Measurements from ENCODE around the gene COQ8A.

The COQ8A gene

GRCh38 chr1:226940029-226940805, at the start of gene COQ8A:
Gene COQ8A (plus strand): TSS chr1:226940294. CDS start chr1:226961386, 21,092 bp downstream.
- DNase-seq = peak; percentile 99

DNA sequence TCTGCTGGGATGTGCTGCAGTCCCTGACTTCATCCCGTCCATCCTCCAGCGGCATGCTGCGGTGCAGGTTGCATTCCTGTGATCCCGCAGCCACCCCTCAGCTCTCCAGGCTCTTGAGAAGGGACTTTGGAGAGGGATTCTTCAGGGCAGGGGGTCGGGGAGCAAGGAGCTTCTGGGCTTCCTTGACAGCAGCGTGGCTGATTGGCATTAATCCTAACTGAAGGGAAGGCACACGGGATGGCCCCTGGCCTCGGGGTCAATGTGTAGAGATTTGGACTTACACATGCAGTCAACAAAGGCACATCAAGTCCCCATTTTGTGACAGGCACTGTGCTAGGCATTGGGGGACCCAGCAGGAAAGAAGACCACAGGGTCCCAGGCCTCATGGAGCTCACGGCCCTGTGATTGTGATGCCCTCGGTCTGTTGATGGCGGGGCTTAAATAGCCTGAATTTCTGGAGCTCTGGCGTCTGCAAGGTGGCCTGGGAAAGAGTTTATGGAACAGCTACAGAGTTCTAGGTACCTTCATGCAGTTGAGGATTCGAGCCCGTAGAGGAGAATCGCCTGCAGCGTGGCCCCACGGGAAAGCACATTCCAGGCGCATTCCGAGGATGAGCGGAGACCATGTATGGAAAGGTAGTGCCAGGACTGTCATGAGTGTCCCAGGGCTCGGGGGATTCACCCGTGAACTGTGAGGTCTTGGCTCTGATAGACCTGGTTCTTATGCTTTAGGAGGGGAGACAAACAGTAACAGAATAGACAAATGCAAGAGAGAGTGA, 49.6 kb upstream of the COQ8A start:
- no peak for DNase-seq

GRCh38 chr1:226891346-226891745, 48.7 kb upstream of the COQ8A start:
- DNase-seq = no peak

- DNase-seq = no peak
Observed at GRCh38 chr1:226891846-226892523, 48.1 kb upstream of the COQ8A start.

DNA sequence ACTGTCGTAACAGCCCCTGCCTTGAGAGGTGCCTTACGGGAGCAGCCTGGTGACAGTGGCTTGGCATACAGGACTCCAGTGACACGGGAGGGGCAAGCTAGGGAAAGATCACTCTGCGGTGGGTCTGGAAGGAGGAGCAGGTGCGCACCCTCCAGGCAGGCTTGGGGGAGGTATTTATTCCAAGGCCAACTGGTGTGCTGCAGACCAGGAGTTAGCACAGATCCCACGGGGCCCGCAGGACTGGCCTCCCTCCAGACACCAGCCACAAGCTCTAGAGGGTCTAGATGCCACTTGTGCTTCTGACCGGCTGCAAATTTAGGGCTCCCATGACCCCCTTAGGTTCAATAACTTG, 47.6 kb upstream of the COQ8A start:
- DNase-seq = no peak

DNA sequence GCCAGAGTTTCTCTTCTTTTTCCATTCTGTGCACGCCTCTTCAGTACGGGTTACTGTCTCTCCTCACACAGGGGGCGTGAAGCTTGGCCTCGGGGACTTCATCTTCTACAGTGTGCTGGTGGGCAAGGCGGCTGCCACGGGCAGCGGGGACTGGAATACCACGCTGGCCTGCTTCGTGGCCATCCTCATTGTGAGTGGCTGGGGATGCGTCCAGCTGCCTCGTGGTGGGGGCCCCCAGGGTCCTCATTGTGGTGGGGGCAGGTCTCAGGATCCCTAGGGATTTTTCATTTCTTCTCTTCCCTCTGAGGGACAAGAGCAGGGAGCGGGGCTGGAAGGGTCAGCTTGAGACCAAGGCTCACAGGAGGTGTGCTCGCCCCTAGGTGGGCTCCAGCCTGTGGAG, 46.2 kb upstream of the COQ8A start:
- DNase-seq = no peak

DNA sequence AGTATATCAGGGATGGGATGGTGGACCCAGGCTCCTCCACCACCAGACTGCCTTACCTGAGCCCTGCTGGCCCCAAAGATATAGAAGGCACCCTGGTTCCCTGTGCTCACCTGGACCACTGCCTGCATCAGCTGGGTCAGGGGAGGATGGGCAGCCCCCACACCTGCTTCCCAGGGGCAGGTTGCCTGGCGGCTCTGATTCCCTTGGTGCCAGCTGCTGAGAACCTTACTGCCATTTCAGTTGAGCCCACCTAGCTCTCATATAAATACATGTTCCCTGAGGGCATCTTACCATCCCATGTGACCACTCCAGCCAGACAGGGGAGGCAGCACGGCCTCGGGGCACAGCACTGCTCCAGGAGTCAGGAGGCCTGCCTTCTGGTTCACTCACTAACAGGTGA, 45.3 kb upstream of the COQ8A start:
- DNase-seq = no peak

DNA sequence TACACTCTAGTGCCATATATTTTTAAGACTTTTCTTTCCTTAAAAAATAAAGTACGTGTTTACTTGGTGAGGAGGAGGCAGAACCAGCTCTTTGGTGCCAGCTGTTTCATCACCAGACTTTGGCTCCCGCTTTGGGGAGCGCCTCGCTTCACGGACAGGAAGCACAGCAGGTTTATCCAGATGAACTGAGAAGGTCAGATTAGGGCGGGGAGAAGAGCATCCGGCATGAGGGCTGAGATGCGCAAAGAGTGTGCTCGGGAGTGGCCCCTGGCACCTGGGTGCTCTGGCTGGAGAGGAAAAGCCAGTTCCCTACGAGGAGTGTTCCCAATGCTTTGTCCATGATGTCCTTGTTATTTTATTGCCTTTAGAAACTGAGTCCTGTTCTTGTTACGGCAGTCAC, 44.5 kb upstream of the COQ8A start:
- no peak for DNase-seq

GRCh38 chr1:226898246-226898645, 41.8 kb upstream of the COQ8A start:
- no peak for DNase-seq

GRCh38 chr1:226901421-226901820, 38.7 kb upstream of the COQ8A start:
- DNase-seq = no peak

- DNase-seq = no peak
Observed at GRCh38 chr1:226902601-226903000, 37.5 kb upstream of the COQ8A start.

DNA sequence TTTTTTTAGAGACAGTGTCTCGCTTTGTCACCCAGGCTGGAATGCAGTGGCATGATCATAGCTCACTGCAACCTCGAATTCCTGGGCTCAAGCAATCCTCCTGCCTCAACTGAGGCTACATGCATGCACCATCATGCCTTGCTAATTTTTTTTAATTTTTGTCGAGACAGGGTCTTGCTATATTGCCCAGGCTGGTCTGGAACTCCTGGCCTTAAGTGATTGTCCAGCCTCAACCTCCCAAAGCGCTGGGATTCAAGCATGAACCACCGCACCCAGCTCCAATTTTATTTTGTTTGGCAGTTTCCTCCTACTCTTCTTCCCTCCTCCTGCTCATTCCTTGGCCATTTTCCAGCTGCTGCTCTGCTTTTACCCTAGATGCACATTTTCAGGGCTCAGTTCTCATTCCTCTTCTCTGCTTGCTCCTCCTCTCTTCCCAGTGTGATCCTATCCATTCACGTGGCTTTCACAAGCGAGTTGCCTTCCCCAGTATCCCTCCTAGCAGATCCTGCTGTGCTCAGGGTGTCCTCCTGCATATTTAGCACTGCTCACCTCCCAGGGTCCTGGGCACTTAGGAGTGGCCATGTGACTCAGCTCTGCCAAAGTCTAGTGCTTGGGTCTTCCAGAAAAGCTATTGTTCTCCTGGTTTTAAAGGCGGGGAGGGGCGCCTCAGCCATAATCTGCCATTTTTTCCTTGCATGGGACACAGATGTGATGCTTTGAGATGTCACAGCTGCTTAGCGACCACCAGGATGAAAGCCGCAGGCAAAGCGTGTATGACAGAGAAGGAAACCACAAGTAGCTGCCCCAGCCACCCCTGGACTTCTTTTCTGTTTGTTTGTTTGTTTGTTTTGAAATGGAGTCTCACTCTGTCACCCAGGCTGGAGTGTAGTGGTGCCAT, 36.0 kb upstream of the COQ8A start:
- no peak for DNase-seq

- no peak for DNase-seq
Observed at GRCh38 chr1:226904772-226905171, 35.3 kb upstream of the COQ8A start.

DNA sequence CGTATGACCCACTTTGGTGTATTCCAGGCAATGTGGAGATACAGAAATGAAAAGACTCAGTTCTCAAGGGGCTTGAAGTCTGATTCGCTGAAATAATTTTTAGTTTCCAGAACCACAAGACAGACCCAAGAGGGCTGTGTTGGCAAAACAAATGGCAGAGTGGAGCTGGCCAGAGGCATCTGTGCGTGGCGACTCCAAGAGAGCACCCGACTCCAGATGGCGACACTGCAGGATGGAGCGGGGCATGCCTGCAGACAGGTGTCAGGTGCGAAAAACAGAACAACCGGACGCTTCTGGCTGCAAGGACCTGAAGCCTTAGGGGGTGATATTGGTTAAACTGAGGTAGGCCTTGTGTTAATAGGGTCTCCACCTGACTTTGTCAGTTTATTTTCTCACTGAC, 31.7 kb upstream of the COQ8A start:
- no peak for DNase-seq

GRCh38 chr1:226908913-226909312, 31.2 kb upstream of the COQ8A start:
- no peak for DNase-seq

GRCh38 chr1:226912587-226913176, 27.4 kb upstream of the COQ8A start:
- peak; percentile 2 for DNase-seq

DNA sequence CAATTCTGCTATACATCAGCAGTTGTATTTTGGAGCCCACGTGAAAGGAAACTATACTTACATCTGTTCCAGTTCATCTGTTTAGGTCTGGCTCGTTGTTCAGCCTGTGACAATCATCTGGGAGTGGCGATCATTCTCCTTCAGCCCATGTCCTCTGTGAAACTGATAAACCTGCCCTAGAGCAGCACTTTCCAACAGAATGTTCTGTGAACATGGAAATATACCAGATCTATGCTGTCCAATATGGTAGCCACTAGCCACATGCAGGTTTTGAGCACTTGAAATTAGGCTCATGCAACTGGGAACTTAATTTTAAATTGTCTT, 24.5 kb upstream of the COQ8A start:
- no peak for DNase-seq

DNA sequence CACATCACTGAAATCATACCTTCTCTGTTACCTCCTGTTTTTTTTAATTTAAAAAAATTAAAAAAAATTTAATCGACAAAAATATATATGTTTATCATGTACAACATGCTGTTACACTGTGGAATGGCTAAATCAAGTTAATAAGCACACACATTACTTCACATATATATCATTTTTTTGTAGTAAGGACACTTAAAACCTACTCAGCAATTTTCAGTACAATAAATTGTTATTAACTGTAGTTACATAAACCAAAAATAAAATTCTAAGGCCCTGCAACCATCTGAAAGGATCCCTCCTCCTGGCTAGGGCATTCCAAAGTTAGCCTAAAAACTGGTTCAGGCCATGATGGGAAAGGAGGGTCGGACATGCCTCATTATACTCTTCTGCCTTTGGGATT, 23.6 kb upstream of the COQ8A start:
- DNase-seq = no peak

GRCh38 chr1:226919587-226919986, 20.5 kb upstream of the COQ8A start:
- no peak for DNase-seq

DNA sequence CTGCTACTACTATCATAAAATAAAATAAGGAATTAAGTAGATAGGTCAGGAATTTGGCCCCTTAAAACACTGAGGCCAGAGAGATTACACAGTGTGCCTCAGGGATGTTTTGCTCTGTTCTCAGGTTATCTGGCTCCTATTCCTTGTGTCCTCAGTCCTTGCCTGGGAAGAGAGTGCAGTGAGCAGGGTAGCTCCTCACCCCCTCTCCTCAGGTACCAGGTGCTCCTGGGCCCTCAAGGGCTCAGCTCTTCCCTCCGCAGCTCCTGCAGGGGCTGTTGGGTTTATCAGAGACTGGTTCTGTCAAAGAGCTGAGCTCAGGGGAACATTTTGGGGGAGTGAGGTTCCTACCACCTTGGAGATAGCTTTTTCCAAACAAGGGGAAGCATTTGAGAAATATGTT, 20.1 kb upstream of the COQ8A start:
- no peak for DNase-seq

GRCh38 chr1:226920446-226920894, 19.6 kb upstream of the COQ8A start:
- DNase-seq = no peak

DNA sequence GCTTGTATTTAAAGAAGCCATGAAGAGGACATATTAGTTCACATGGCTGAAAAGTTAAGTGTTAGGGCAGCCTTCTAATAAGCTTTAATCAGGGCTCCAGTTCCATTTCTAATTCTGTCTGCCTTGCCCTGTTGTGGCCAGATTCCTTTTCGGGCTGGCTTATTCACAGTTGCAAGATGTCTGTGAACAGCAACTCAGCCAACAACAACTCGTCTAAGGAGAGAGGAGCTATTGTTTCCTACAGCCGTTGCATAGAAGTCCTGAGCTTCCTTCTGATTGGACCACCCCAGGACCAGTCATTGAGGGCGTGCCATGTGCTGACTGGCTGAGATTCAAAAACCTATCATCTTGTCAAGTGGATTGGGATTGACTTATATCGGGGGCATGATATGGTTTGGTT, 18.6 kb upstream of the COQ8A start:
- DNase-seq = no peak

All from NCI-H1694 (cell line).